H1 (cell line): ENCODE results near the gene CCDC14. TPM values are rescaled to one million over a fixed set of nuclear protein-coding genes. Genes with fewer than 3 reads are reported as not detected.

ENCODE experiments used
- CHD1 ChIP-seq: IDR thresholded peaks from 2 replicates; pipeline ENCODE4 v1.6.1; 2012; ENCODE audit warnings: low read depth, low read length, improper control_type of control experiment
- CHD7 ChIP-seq: fragments of 300-600 bp; sonication (generic); IDR thresholded peaks from 2 replicates; pipeline ENCODE4 v1.7.1; 2012; ENCODE audit warnings: low read length, moderate library complexity, mild to moderate bottlenecking, inconsistent platforms; ENCODE audit not compliant: insufficient replicate concordance
- GABPA ChIP-seq: IDR thresholded peaks from 2 replicates; pipeline ENCODE4 v1.6.1; 2011; ENCODE audit warnings: mild to moderate bottlenecking, low read length, moderate library complexity, borderline replicate concordance; ENCODE audit not compliant: insufficient read depth
- JUND ChIP-seq: IDR thresholded peaks from 2 replicates; pipeline ENCODE4 v1.6.1; 2011; ENCODE audit warnings: mild to moderate bottlenecking, improper control_type of control experiment, low read length
- KDM1A ChIP-seq: fragments of 200-600, 300-600 bp; sonication (generic); IDR thresholded peaks from 2 replicates; pipeline ENCODE4 v1.7.1; 2016; ENCODE audit warnings: mild to moderate bottlenecking, low read length, borderline replicate concordance
- polyA plus RNA-seq, 7 experiments: library from polyadenylated mRNA; depleted of rRNA in 3 of 7; stranded (reverse) in 5 of 7; unstranded in 2 of 7; fragments of >200 nt in 5 of 7; fragments of 200-250 nt in 2 of 7; gene quantifications; 1 replicate in 5 of 7; 2 replicates in 1 of 7; 4 replicates in 1 of 7; pipeline versions ENCODE4 v1.2.1 to v1.2.3, GENCODE V29; 2011 to 2013; ENCODE audit warnings: missing spikeins in 2 of 7, mixed read lengths in 2 of 7
- total RNA-seq: library from RNA; stranded (reverse); fragmentation: NEBNext Ultra II Directional; extraction: Animal tissue kit (Norgen Biotek cat#: 25700); gene quantifications from 2 replicates; pipeline ENCODE4 v1.2.1, GENCODE V29; 2021

CCDC14 gene
- total and polyA plus RNA-seq, 2 of the 8 experiments (the other 6 are each of a cell fraction or from before 2014, with no cell fraction given), result 53.6 to 95.7 TPM

- TF ChIP-seq CHD7 (no peak), JUND (no peak), KDM1A (no peak), CHD1 (no peak), GABPA (no peak)
These were observed 32.8 kb upstream of the CCDC14 start (continued) for GRCh38 chr3:123993818-123994217.
